Endothelial cell of umbilical vein (primary cell): ENCODE data around the gene EFCAB9.

Experiments
- CTCF ChIP-seq, 2 donors: IDR thresholded peaks; 1 replicate in 1 of 2; 2 replicates in 1 of 2; pipeline ENCODE4 v1.5.1; 2011; ENCODE audit warnings: low read length in 2 of 2, mild to moderate bottlenecking in 2 of 2, moderate library complexity in 2 of 2, control low read depth in 1 of 2, inconsistent platforms in 1 of 2, low read depth in 1 of 2; ENCODE audit not compliant: insufficient read depth in 1 of 2; ENCODE audit errors: extremely low read depth in 1 of 2
- POLR2AphosphoS5 ChIP-seq: IDR thresholded peaks from 2 replicates; pipeline ENCODE4 v1.6.1; 2012; ENCODE audit warnings: low read depth, mild to moderate bottlenecking, control low read depth, low read length, moderate library complexity; ENCODE audit not compliant: insufficient read depth

- TF ChIP-seq CTCF (IDR thresholded peaks at IDR 0.05; ENCODE audit: extremely low read depth in 1 of 2, insufficient read depth in 1 of 2, low read depth in 1 of 2, low read length in 2 of 2) (no peak), POLR2AphosphoS5 (no peak)
These were observed 20.3 kb upstream of the EFCAB9 start for GRCh38 chr5:172173564-172174153.
